ENCODE measurements around the gene PIGK. TPM values are rescaled to one million over a fixed set of nuclear protein-coding genes. Genes with fewer than 3 reads are reported as not detected.

PIGK gene
- total RNA-seq: 10 to 100 TPM; 21.4 to 23.1 TPM

- peak; percentile 87 for DNase-seq
- Mint-ChIP-seq H3K9me3 (peaks cover 1% of the 10 kb centered on the region), H3K4me1 (peaks cover 32% of the 10 kb centered on the region), H3K27me3 (no peaks in the 10 kb centered on the region), H3K27ac (peak within 1 kb of the TSS; percentile 93), H3K36me3 (peaks cover 29% of the 10 kb centered on the region), H3K4me3 (peak within 1 kb of the TSS; percentile 94)
These were observed at the start of gene PIGK for GRCh38 chr1:77219166-77219887. Gene PIGK (minus strand): TSS chr1:77219430. CDS start chr1:77219402, 28 bp downstream.

GRCh38 chr1:77267035-77267434 is 47.8 kb upstream of the PIGK start:
- no peak for DNase-seq
- no peaks in the 10 kb centered on the region for H3K9me3 Mint-ChIP-seq
- H3K27ac Mint-ChIP-seq: no peak overlapping the region
- peaks cover 6% of the 10 kb centered on the region for H3K4me1 Mint-ChIP-seq
- H3K36me3 Mint-ChIP-seq: no peaks in the 10 kb centered on the region
- H3K4me3 Mint-ChIP-seq: no peak overlapping the region
- no peaks in the 10 kb centered on the region for H3K27me3 Mint-ChIP-seq

- no peaks in the 10 kb centered on the region for H3K9me3 Mint-ChIP-seq
- no peaks in the 10 kb centered on the region for H3K36me3 Mint-ChIP-seq
- H3K27me3 Mint-ChIP-seq: no peaks in the 10 kb centered on the region
These were observed 46.0 kb upstream of the PIGK start for GRCh38 chr1:77265180-77265579.

GRCh38 chr1:77263708-77264107 is 44.5 kb upstream of the PIGK start:
- no peak overlapping the region for H3K27ac Mint-ChIP-seq
- no peaks in the 10 kb centered on the region for H3K4me1 Mint-ChIP-seq
- no peaks in the 10 kb centered on the region for H3K27me3 Mint-ChIP-seq
- H3K36me3 Mint-ChIP-seq: no peaks in the 10 kb centered on the region
- no peaks in the 10 kb centered on the region for H3K9me3 Mint-ChIP-seq
- DNase-seq: no peak
- H3K4me3 Mint-ChIP-seq: no peak overlapping the region

More at GRCh38 chr1:77265180-77265579, 46.0 kb upstream of the PIGK start:
- Mint-ChIP-seq H3K4me1 (no peaks in the 10 kb centered on the region), H3K4me3 (no peak overlapping the region), H3K27ac (no peak overlapping the region)
- no peak for DNase-seq

- H3K9me3 Mint-ChIP-seq: peaks cover 55% of the 10 kb centered on the region
- H3K4me1 Mint-ChIP-seq: no peaks in the 10 kb centered on the region
- no peak overlapping the region for H3K4me3 Mint-ChIP-seq
- peaks cover 26% of the 10 kb centered on the region for H3K36me3 Mint-ChIP-seq
- no peaks in the 10 kb centered on the region for H3K27me3 Mint-ChIP-seq
- DNase-seq: no peak
- no peak overlapping the region for H3K27ac Mint-ChIP-seq
These were observed 34.0 kb upstream of the PIGK start for GRCh38 chr1:77253211-77253610.

- peaks cover 31% of the 10 kb centered on the region for H3K36me3 Mint-ChIP-seq
- no peaks in the 10 kb centered on the region for H3K4me1 Mint-ChIP-seq
- no peak for DNase-seq
- H3K4me3 Mint-ChIP-seq: no peak overlapping the region
- peaks cover 47% of the 10 kb centered on the region for H3K9me3 Mint-ChIP-seq
- H3K27ac Mint-ChIP-seq: no peak overlapping the region
- no peaks in the 10 kb centered on the region for H3K27me3 Mint-ChIP-seq
These were observed 30.9 kb upstream of the PIGK start for GRCh38 chr1:77250126-77250525.

- no peak for DNase-seq
- H3K9me3 Mint-ChIP-seq: peaks cover 28% of the 10 kb centered on the region
- H3K27me3 Mint-ChIP-seq: no peaks in the 10 kb centered on the region
- H3K27ac Mint-ChIP-seq: no peak overlapping the region
- no peaks in the 10 kb centered on the region for H3K4me1 Mint-ChIP-seq
- no peak overlapping the region for H3K4me3 Mint-ChIP-seq
- peaks cover 23% of the 10 kb centered on the region for H3K36me3 Mint-ChIP-seq
These were observed 26.6 kb upstream of the PIGK start for GRCh38 chr1:77245830-77246229.

- H3K36me3 Mint-ChIP-seq: peaks cover 4% of the 10 kb centered on the region
- no peak overlapping the region for H3K27ac Mint-ChIP-seq
- peaks cover 11% of the 10 kb centered on the region for H3K9me3 Mint-ChIP-seq
- DNase-seq: no peak
- no peak overlapping the region for H3K4me3 Mint-ChIP-seq
- H3K4me1 Mint-ChIP-seq: no peaks in the 10 kb centered on the region
- H3K27me3 Mint-ChIP-seq: no peaks in the 10 kb centered on the region
These were observed 20.1 kb upstream of the PIGK start for GRCh38 chr1:77239311-77239710.

- Mint-ChIP-seq H3K9me3 (peaks cover 13% of the 10 kb centered on the region), H3K27me3 (no peaks in the 10 kb centered on the region), H3K36me3 (peaks cover 4% of the 10 kb centered on the region), H3K4me3 (no peak overlapping the region), H3K27ac (no peak overlapping the region), H3K4me1 (no peaks in the 10 kb centered on the region)
- no peak for DNase-seq
These were observed 19.2 kb upstream of the PIGK start for GRCh38 chr1:77238462-77238861.

- Mint-ChIP-seq H3K27me3 (no peaks in the 10 kb centered on the region), H3K9me3 (peaks cover 13% of the 10 kb centered on the region), H3K4me3 (no peak overlapping the region)
These were observed 15.7 kb upstream of the PIGK start for GRCh38 chr1:77234943-77235342.

GRCh38 chr1:77234096-77234495 is 14.9 kb upstream of the PIGK start:
- Mint-ChIP-seq H3K4me3 (no peak overlapping the region), H3K9me3 (peaks cover 13% of the 10 kb centered on the region), H3K27ac (no peak overlapping the region), H3K4me1 (no peaks in the 10 kb centered on the region), H3K36me3 (peaks cover 5% of the 10 kb centered on the region), H3K27me3 (no peaks in the 10 kb centered on the region)
- DNase-seq: no peak

More at GRCh38 chr1:77234943-77235342, 15.7 kb upstream of the PIGK start:
- Mint-ChIP-seq H3K27ac (no peak overlapping the region), H3K36me3 (peaks cover 5% of the 10 kb centered on the region), H3K4me1 (no peaks in the 10 kb centered on the region)
- no peak for DNase-seq

- DNase-seq: no peak
- Mint-ChIP-seq H3K9me3 (peaks cover 13% of the 10 kb centered on the region), H3K4me3 (no peak overlapping the region), H3K27me3 (no peaks in the 10 kb centered on the region), H3K36me3 (peaks cover 5% of the 10 kb centered on the region), H3K27ac (no peak overlapping the region), H3K4me1 (no peaks in the 10 kb centered on the region)
These were observed 13.6 kb upstream of the PIGK start for GRCh38 chr1:77232829-77233228.

- Mint-ChIP-seq H3K36me3 (peaks cover 5% of the 10 kb centered on the region), H3K27ac (no peak overlapping the region), H3K27me3 (no peaks in the 10 kb centered on the region), H3K4me3 (no peak overlapping the region), H3K4me1 (no peaks in the 10 kb centered on the region), H3K9me3 (peaks cover 13% of the 10 kb centered on the region)
- no peak for DNase-seq
These were observed 10.8 kb upstream of the PIGK start for GRCh38 chr1:77230051-77230450.

- no peaks in the 10 kb centered on the region for H3K4me1 Mint-ChIP-seq
- peaks cover 6% of the 10 kb centered on the region for H3K9me3 Mint-ChIP-seq
- peaks cover 7% of the 10 kb centered on the region for H3K36me3 Mint-ChIP-seq
- no peak overlapping the region for H3K4me3 Mint-ChIP-seq
- no peaks in the 10 kb centered on the region for H3K27me3 Mint-ChIP-seq
- no peak overlapping the region for H3K27ac Mint-ChIP-seq
- DNase-seq: no peak
These were observed 9.6 kb upstream of the PIGK start for GRCh38 chr1:77228836-77229235.

- Mint-ChIP-seq H3K36me3 (peaks cover 13% of the 10 kb centered on the region), H3K9me3 (no peaks in the 10 kb centered on the region), H3K27ac (no peak overlapping the region), H3K4me1 (no peaks in the 10 kb centered on the region), H3K4me3 (no peak overlapping the region), H3K27me3 (no peaks in the 10 kb centered on the region)
- no peak for DNase-seq
These were observed 8.2 kb upstream of the PIGK start for GRCh38 chr1:77227381-77227780.

- no peak for DNase-seq
- no peak overlapping the region for H3K27ac Mint-ChIP-seq
- peaks cover 13% of the 10 kb centered on the region for H3K4me1 Mint-ChIP-seq
- H3K4me3 Mint-ChIP-seq: no peak overlapping the region
- no peaks in the 10 kb centered on the region for H3K27me3 Mint-ChIP-seq
- peaks cover 31% of the 10 kb centered on the region for H3K36me3 Mint-ChIP-seq
- peaks cover 1% of the 10 kb centered on the region for H3K9me3 Mint-ChIP-seq
These were observed 3.3 kb upstream of the PIGK start for GRCh38 chr1:77222496-77222895.

Data from activated naive CD8-positive, alpha-beta T cell treated with anti-CD3 and anti-CD28 coated beads for 36 hours (primary cell).